GM20000 (cell line): ENCODE measurements around the gene CRYGB.
"Not testable (repeated sequence)": the region's sequence is repeated elsewhere in the genome, so short reads cannot be mapped to it uniquely, and the experiment has no call there.

Source experiments
- DNase-seq: peaks from one replicate; pipeline ENCODE4 v3.0.0; 2012; ENCODE audit warnings: low spot score
- TF ChIP-seq, protein P1 (sequence below): IDR thresholded peaks from 2 replicates; pipeline ENCODE4 v1.5.1; 2012; ENCODE audit warnings: mild to moderate bottlenecking, control low read depth; ENCODE audit errors: extremely low read depth, missing control alignments

CRYGB gene

DNA sequence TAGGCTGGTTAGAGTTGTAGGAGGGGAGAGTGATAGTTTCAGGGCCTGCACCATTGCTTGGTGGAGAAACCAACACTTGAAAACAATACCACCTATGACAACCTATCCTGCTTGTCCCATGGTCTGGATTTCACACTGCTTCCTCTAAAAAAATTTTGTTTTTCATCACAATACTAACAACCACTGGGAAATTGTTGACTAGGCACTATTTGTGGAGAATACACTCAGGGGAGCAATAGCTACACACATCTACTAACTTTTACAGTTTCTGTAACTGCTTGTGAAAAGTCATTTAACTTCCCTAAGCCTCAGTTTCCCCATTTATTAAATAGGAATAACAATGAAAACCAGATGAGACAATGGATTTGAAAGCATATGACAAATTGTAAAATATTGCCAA is 4.1 kb upstream of the CRYGB start:
- TF ChIP-seq, protein P1, sequence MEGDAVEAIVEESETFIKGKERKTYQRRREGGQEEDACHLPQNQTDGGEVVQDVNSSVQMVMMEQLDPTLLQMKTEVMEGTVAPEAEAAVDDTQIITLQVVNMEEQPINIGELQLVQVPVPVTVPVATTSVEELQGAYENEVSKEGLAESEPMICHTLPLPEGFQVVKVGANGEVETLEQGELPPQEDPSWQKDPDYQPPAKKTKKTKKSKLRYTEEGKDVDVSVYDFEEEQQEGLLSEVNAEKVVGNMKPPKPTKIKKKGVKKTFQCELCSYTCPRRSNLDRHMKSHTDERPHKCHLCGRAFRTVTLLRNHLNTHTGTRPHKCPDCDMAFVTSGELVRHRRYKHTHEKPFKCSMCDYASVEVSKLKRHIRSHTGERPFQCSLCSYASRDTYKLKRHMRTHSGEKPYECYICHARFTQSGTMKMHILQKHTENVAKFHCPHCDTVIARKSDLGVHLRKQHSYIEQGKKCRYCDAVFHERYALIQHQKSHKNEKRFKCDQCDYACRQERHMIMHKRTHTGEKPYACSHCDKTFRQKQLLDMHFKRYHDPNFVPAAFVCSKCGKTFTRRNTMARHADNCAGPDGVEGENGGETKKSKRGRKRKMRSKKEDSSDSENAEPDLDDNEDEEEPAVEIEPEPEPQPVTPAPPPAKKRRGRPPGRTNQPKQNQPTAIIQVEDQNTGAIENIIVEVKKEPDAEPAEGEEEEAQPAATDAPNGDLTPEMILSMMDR = no peak
- no peak for DNase-seq

DNA sequence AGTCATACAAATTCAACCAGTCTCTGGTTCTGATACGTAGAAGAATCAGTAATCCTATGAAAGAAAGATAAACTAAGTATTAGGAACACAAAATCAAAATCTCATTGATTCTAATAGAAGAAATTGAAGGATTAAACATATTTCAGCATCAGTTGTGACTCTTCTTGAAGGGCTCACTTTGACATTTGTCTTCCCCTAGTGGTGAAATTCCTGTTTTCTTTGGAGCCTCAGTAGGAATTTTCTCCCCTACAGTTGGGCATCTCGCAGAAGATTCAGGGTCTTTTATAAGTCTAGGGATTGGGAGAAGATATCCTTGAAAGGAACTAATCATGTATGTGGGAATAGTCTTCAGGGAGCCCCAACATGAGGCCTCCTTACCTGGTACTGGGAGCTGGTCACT is 2.8 kb upstream of the CRYGB start:
- TF ChIP-seq, protein P1 = no peak
- DNase-seq = no peak

DNA sequence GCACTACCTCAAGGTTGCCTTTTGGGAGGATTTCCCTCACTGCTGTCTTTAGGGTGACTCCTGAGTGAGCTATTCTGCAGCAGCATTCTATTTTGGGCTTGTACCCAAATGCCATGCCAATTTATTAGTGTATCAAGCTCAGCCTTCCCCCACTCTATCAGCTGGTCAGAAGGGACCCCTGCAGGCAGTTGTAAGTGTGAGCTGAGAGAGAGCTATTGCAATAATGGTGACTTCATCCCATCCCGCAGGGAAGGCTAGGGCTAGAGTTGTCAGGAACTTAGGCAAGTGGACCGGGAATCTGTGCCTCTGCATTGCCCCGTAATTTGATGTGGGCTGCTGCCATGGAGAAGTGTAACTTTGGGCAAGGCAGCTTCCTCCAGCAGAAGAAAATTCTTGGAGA is 1.8 kb upstream of the CRYGB start:
- TF ChIP-seq, protein P1 = no peak
- DNase-seq = no peak

DNA sequence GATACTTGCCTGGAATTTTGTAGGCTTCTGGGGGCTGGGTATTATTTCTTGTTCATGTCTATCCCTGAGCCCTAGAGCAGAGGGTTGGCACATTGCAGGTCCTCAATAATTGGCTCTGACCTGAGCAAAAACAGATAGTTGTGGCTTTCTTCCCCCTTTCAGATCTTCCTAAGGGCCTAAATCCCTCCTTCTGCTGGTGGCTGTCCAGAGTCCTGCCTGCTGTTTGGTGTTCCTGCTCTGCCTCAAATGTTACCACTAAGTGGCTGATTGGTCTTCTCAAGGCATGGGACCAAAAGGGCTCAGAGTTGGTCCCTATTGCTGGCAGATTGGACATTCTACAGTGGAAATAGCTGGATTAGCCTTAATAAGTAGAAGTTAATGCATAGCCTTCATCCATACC is 1.1 kb upstream of the CRYGB start:
- no peak for DNase-seq
- TF ChIP-seq, protein P1 = no peak

DNA sequence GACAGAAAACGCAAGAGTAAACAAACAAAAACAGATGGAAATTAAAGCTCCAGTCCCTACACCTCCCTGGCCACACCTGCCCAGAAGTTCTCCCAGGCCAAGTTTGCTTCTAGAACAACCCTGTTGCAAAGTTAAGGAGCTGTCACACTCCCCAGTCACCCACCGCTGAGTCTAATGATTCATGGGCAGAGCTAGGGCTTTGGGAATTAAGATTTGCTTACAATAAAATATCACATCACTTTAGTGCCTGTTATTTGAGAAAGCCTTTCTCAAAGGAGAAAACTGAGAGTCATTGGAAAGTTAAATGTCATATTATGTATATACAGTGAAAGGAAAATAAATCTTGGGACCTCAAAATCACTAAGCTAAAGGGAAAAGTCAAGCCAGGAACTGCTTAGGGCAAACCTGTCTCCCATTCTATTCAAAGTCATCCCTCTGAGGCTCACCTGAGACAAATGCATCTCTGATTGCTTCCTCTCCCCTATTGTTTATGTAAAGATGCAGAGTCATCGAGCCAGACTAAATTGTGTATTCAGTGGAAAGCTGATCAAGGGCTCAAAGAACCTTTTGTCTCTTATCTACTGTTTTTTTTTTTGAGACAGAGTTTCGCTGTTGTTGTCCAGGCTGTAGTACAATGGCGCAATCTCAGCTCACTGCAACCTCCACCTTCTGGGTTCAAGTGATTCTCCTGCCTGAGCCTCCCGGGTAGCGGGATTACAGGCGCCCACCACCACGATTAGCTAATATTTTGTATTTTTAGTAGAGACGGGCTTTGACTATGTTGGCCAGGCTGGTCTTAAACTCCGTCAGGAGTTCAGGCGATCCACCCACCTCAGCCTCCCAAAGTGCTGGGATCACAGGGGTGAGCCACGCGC is 2.8 kb downstream of the CRYGB start:
- DNase-seq = no peak
- TF ChIP-seq, protein P1 = no peak

DNA sequence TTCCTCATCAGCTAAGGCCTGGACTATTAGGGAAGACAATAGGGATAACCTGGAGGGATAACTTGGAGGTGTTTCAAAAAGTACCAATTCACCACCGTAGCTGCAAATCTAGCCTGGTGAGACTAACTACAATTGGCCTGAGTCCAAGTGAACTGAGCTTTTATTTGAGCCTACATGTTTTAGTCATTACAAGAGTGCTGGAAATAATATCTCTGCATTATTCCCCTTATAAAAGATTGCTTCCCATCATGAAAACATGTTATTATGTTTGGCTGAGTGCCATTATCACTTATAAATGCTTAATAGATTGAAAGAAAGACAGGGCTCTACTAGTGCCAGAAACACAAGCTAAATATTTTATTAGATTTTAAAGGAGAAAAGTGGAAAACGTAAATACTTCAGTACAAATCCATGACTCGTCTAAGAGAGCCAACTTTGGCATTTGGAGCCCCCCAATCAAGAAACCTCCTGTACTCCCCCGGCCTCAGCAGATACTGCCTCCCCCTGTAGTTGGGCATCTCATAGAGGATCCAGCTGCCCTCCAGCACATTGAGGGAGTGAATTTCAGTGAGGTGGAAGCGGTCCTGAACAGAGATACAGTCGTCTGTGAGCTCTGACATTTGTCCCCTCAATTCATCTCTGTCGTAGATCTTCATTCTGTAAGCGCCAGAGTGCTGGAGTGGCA is 3.6 kb downstream of the CRYGB start:
- DNase-seq = no peak
- TF ChIP-seq, protein P1 = no peak

DNA sequence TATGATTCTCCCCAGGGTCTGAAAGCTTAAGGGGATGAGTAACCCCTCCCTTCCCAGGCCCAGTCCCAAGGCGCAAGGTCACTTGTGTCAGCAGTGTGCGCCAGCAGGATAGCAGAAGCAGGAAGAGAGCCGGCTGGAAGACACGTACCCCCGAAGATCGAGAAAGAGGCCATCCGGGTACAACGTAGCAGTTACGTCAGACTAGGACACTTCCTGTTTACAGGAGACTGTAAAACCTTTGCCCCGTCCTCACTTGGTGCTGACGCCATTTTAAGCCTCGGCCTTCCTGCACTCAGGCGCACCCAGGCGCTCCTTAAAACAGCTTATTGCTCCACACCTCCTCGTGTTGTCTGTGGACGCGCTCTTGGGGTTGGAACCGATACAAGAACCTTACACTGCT is 6.5 kb downstream of the CRYGB start:
- DNase-seq = no peak
- TF ChIP-seq, protein P1 = no peak

DNA sequence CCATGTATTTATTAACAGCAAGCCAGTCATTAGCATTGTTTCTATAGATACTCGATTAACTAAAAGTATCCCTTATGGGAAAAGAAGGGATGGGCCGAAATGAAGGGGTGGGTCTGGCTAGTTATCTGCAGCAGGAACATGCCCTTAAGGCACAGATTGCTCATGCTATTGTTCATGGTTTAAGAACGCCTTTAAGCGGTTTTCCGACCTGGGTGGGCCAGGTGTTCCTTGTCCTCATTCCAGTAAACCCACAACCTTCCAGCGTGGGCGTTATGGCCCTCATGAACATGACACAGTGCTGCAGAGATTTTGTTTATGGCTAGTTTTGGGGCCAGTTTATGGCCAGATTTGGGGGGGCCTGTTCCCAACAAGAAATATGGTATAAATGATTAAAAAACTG is 7.6 kb downstream of the CRYGB start:
- not testable (repeated sequence) for DNase-seq
